ENCODE measurements around the gene MED27.

- TF ChIP-seq CTCF (IDR thresholded peaks at IDR 0.05) = no peak
- TF ChIP-seq POLR2A (IDR thresholded peaks at IDR 0.05) = no peak
Measured at GRCh38 chr9:132011896-132012295, 67.8 kb downstream of the MED27 start.
